Measurements from ENCODE around the gene CAMTA1. TPM values are rescaled to one million over a fixed set of nuclear protein-coding genes. Genes with fewer than 3 reads are reported as not detected.
A peak's percentile ranks its signal among the peaks of the same experiment; 100 is the strongest.

The CAMTA1 gene
- total RNA-seq, 2 donors from 2014 or later: 55.3 to 69.5 TPM

GRCh38 chr1:7721940-7722669 is 936.9 kb downstream of the CAMTA1 start:
- no peak for ATAC-seq
- Mint-ChIP-seq H3K36me3 (ENCODE audit: low read depth) (no peaks in the 10 kb centered on the region), H3K27ac (peak overlapping the region; percentile 29), H3K4me3 (no peak overlapping the region), H3K27me3 (peaks cover 21% of the 10 kb centered on the region), H3K4me1 (peaks cover 16% of the 10 kb centered on the region)
- H3K9me3 ChIP-seq (ENCODE audit: control insufficient read depth, low read length, poor library complexity, severe bottlenecking): no peaks in the 10 kb centered on the region
- no peak for DNase-seq

- ATAC-seq: no peak
- Mint-ChIP-seq H3K4me3 (no peak overlapping the region), H3K27me3 (peaks cover 21% of the 10 kb centered on the region), H3K27ac (peak overlapping the region; percentile 29), H3K36me3 (ENCODE audit: low read depth) (no peaks in the 10 kb centered on the region), H3K4me1 (peaks cover 16% of the 10 kb centered on the region)
- no peaks in the 10 kb centered on the region for H3K9me3 ChIP-seq (ENCODE audit: control insufficient read depth, low read length, poor library complexity, severe bottlenecking)
- no peak for DNase-seq
Measured at GRCh38 chr1:7722670-7723012, 937.4 kb downstream of the CAMTA1 start.

- Mint-ChIP-seq H3K4me3 (no peak overlapping the region), H3K4me1 (peaks cover 20% of the 10 kb centered on the region), H3K27me3 (peaks cover 13% of the 10 kb centered on the region), H3K27ac (peak overlapping the region; percentile 68), H3K36me3 (ENCODE audit: low read depth) (no peaks in the 10 kb centered on the region)
- DNase-seq (no peak), ATAC-seq (no peak)
- H3K9me3 ChIP-seq (ENCODE audit: control insufficient read depth, low read length, poor library complexity, severe bottlenecking): no peaks in the 10 kb centered on the region
Measured at GRCh38 chr1:7726623-7727022, 941.4 kb downstream of the CAMTA1 start.

GRCh38 chr1:7727809-7728471 is 942.7 kb downstream of the CAMTA1 start:
- ATAC-seq: no peak
- DNase-seq: no peak
- peaks cover 20% of the 10 kb centered on the region for H3K4me1 Mint-ChIP-seq
- no peaks in the 10 kb centered on the region for H3K36me3 Mint-ChIP-seq (ENCODE audit: low read depth)
- peaks cover 10% of the 10 kb centered on the region for H3K27me3 Mint-ChIP-seq
- no peaks in the 10 kb centered on the region for H3K9me3 ChIP-seq (ENCODE audit: control insufficient read depth, low read length, poor library complexity, severe bottlenecking)
- H3K27ac Mint-ChIP-seq: no peak overlapping the region
- no peak overlapping the region for H3K4me3 Mint-ChIP-seq

GRCh38 chr1:7729761-7730160 is 944.5 kb downstream of the CAMTA1 start:
- no peak for ATAC-seq
- DNase-seq: no peak
- H3K4me1 Mint-ChIP-seq: peaks cover 19% of the 10 kb centered on the region
- no peak overlapping the region for H3K4me3 Mint-ChIP-seq
- H3K36me3 Mint-ChIP-seq (ENCODE audit: low read depth): no peaks in the 10 kb centered on the region
- H3K9me3 ChIP-seq (ENCODE audit: control insufficient read depth, low read length, poor library complexity, severe bottlenecking): no peaks in the 10 kb centered on the region
- H3K27me3 Mint-ChIP-seq: peaks cover 7% of the 10 kb centered on the region
- H3K27ac Mint-ChIP-seq: no peak overlapping the region

- H3K27me3 Mint-ChIP-seq: peaks cover 7% of the 10 kb centered on the region
Measured at GRCh38 chr1:7732331-7732730, 947.1 kb downstream of the CAMTA1 start.

GRCh38 chr1:7733276-7733675 is 948.0 kb downstream of the CAMTA1 start:
- ATAC-seq (no peak), DNase-seq (no peak)
- H3K4me3 Mint-ChIP-seq: no peak overlapping the region
- H3K36me3 Mint-ChIP-seq (ENCODE audit: low read depth): peaks cover 2% of the 10 kb centered on the region
- peaks cover 11% of the 10 kb centered on the region for H3K4me1 Mint-ChIP-seq
- peaks cover 5% of the 10 kb centered on the region for H3K27me3 Mint-ChIP-seq
- H3K27ac Mint-ChIP-seq: no peak overlapping the region
- H3K9me3 ChIP-seq (ENCODE audit: control insufficient read depth, low read length, poor library complexity, severe bottlenecking): no peaks in the 10 kb centered on the region

More at GRCh38 chr1:7732331-7732730, 947.1 kb downstream of the CAMTA1 start:
- DNase-seq: no peak
- ATAC-seq: no peak
- Mint-ChIP-seq H3K36me3 (ENCODE audit: low read depth) (peaks cover 2% of the 10 kb centered on the region), H3K4me1 (peaks cover 12% of the 10 kb centered on the region), H3K4me3 (no peak overlapping the region), H3K27ac (no peak overlapping the region)
- no peaks in the 10 kb centered on the region for H3K9me3 ChIP-seq (ENCODE audit: control insufficient read depth, low read length, poor library complexity, severe bottlenecking)

GRCh38 chr1:7738044-7738443 is 952.8 kb downstream of the CAMTA1 start:
- H3K9me3 ChIP-seq (ENCODE audit: control insufficient read depth, low read length, poor library complexity, severe bottlenecking): no peaks in the 10 kb centered on the region
- no peak overlapping the region for H3K27ac Mint-ChIP-seq
- H3K36me3 Mint-ChIP-seq (ENCODE audit: low read depth): peaks cover 2% of the 10 kb centered on the region
- no peaks in the 10 kb centered on the region for H3K4me1 Mint-ChIP-seq
- no peaks in the 10 kb centered on the region for H3K27me3 Mint-ChIP-seq
- no peak overlapping the region for H3K4me3 Mint-ChIP-seq
- no peak for DNase-seq
- no peak for ATAC-seq

- Mint-ChIP-seq H3K4me1 (peaks cover 4% of the 10 kb centered on the region), H3K36me3 (ENCODE audit: low read depth) (peaks cover 5% of the 10 kb centered on the region), H3K27me3 (no peaks in the 10 kb centered on the region), H3K27ac (no peak overlapping the region), H3K4me3 (no peak overlapping the region)
- DNase-seq (no peak), ATAC-seq (no peak)
- H3K9me3 ChIP-seq (ENCODE audit: control insufficient read depth, low read length, poor library complexity, severe bottlenecking): no peaks in the 10 kb centered on the region
Measured at GRCh38 chr1:7743346-7743745, 958.1 kb downstream of the CAMTA1 start.

- Mint-ChIP-seq H3K27ac (peak overlapping the region; percentile 34), H3K4me1 (peaks cover 11% of the 10 kb centered on the region), H3K4me3 (no peak overlapping the region), H3K27me3 (no peaks in the 10 kb centered on the region), H3K36me3 (ENCODE audit: low read depth) (peaks cover 5% of the 10 kb centered on the region)
- no peaks in the 10 kb centered on the region for H3K9me3 ChIP-seq (ENCODE audit: control insufficient read depth, low read length, poor library complexity, severe bottlenecking)
- ATAC-seq (no peak), DNase-seq (no peak)
Measured at GRCh38 chr1:7744882-7745281, 959.6 kb downstream of the CAMTA1 start.

GRCh38 chr1:7745783-7746182 is 960.5 kb downstream of the CAMTA1 start:
- H3K4me1 Mint-ChIP-seq: peaks cover 11% of the 10 kb centered on the region
- DNase-seq (no peak), ATAC-seq (no peak)
- peaks cover 5% of the 10 kb centered on the region for H3K36me3 Mint-ChIP-seq (ENCODE audit: low read depth)
- no peak overlapping the region for H3K4me3 Mint-ChIP-seq
- no peaks in the 10 kb centered on the region for H3K9me3 ChIP-seq (ENCODE audit: control insufficient read depth, low read length, poor library complexity, severe bottlenecking)
- H3K27me3 Mint-ChIP-seq: no peaks in the 10 kb centered on the region
- H3K27ac Mint-ChIP-seq: peak overlapping the region; percentile 57

GRCh38 chr1:7747605-7748004 is 962.4 kb downstream of the CAMTA1 start:
- H3K27ac Mint-ChIP-seq: peak overlapping the region; percentile 79
- peaks cover 5% of the 10 kb centered on the region for H3K36me3 Mint-ChIP-seq (ENCODE audit: low read depth)
- H3K4me1 Mint-ChIP-seq: peaks cover 28% of the 10 kb centered on the region
- no peaks in the 10 kb centered on the region for H3K27me3 Mint-ChIP-seq
- peak; percentile 68 for ATAC-seq
- no peak for DNase-seq
- no peaks in the 10 kb centered on the region for H3K9me3 ChIP-seq (ENCODE audit: control insufficient read depth, low read length, poor library complexity, severe bottlenecking)
- no peak overlapping the region for H3K4me3 Mint-ChIP-seq

- Mint-ChIP-seq H3K4me3 (no peak overlapping the region), H3K36me3 (ENCODE audit: low read depth) (peaks cover 5% of the 10 kb centered on the region), H3K4me1 (peaks cover 37% of the 10 kb centered on the region), H3K27me3 (peaks cover 7% of the 10 kb centered on the region), H3K27ac (peak overlapping the region; percentile 79)
- no peak for ATAC-seq
- no peaks in the 10 kb centered on the region for H3K9me3 ChIP-seq (ENCODE audit: control insufficient read depth, low read length, poor library complexity, severe bottlenecking)
- no peak for DNase-seq
Measured at GRCh38 chr1:7749126-7749525, 963.9 kb downstream of the CAMTA1 start.

- Mint-ChIP-seq H3K36me3 (ENCODE audit: low read depth) (no peaks in the 10 kb centered on the region), H3K27me3 (peaks cover 8% of the 10 kb centered on the region), H3K4me3 (no peak overlapping the region), H3K27ac (peak overlapping the region; percentile 27), H3K4me1 (peaks cover 33% of the 10 kb centered on the region)
- no peaks in the 10 kb centered on the region for H3K9me3 ChIP-seq (ENCODE audit: control insufficient read depth, low read length, poor library complexity, severe bottlenecking)
- ATAC-seq (no peak), DNase-seq (no peak)
Measured at GRCh38 chr1:7751174-7751573, 965.9 kb downstream of the CAMTA1 start.
